GM12878 (cell line): Measurements from ENCODE around the gene OSBPL5. TPM values are rescaled to one million over a fixed set of nuclear protein-coding genes. Genes with fewer than 3 reads are reported as not detected.

Source experiments
- ATAC-seq: fragments of 200-7000 bp; cut with Tn5 transposase; 3 replicates; pipeline ENCODE4 v1.9.1; 2020; ENCODE audit warnings: mild to moderate bottlenecking, moderate library complexity
- BruUV-seq: library from RNA; stranded (reverse); fragments of 400-500 nt; replicated peaks from 2 replicates; lab custom pipeline; 2021; lab: Mats Ljungman, UMichigan
- CTCF ChIA-PET: fragments of 300-600 bp; sonication (Branson Sonifier 250); formaldehyde crosslinking; extraction: SDS; loops from one replicate; lab custom pipeline; 2021; ENCODE audit warnings: inconsistent platforms; lab: Yijun Ruan, JAX
- POLR2A ChIA-PET: fragments of 350-600 bp; formaldehyde crosslinking; extraction: SDS; loops from one replicate; lab custom pipeline; 2021; ENCODE audit warnings: inconsistent platforms; lab: Charles Lee
- RAD21 ChIA-PET: fragments of 300-600 bp; sonication (Branson Sonifier 250); formaldehyde crosslinking; loops from one replicate; lab custom pipeline; 2023; ENCODE audit warnings: antibody characterized with exemption; ENCODE audit not compliant: unreplicated experiment; lab: Charles Lee
- SMC1A ChIA-PET: fragments of 300-600 bp; sonication (Branson Sonifier 250); formaldehyde crosslinking; loops from one replicate; lab custom pipeline; 2023; ENCODE audit not compliant: unreplicated experiment, uncharacterized antibody; lab: Charles Lee
- DNase-seq: peaks from one replicate; pipeline ENCODE4 v3.0.0-alpha.2; 2011; ENCODE audit warnings: low read depth, low spot score
- FAIRE-seq: peaks from 3 replicates; lab custom pipeline; 2011; peaks lifted over from hg19 to GRCh38; lab: Jason Lieb, UNC
- H2AFZ ChIP-seq: 2 replicates; pipeline ENCODE4 v1.6.0; 2011; ENCODE audit warnings: low read depth, low read length, control low read depth; ENCODE audit not compliant: control insufficient read depth
- H3K27ac ChIP-seq: 2 replicates; pipeline ENCODE4 v1.5.1; 2011; ENCODE audit warnings: control low read depth; ENCODE audit not compliant: control insufficient read depth, insufficient read depth
- H3K27me3 ChIP-seq, 2 experiments: replicated peaks in 1 of 2; 2 replicates each; pipeline versions ENCODE4 v1.6.0 to v1.6.1; 2011; ENCODE audit warnings: low read length in 1 of 2; ENCODE audit not compliant: control insufficient read depth in 2 of 2, insufficient read depth in 2 of 2
- H3K36me3 ChIP-seq, 2 experiments: 2 replicates each; pipeline ENCODE4 v1.5.1; 2011; ENCODE audit warnings: low read length in 1 of 2; ENCODE audit not compliant: control insufficient read depth in 2 of 2, insufficient read depth in 2 of 2
- H3K4me1 ChIP-seq: 2 replicates; pipeline ENCODE4 v1.6.1; 2011; ENCODE audit warnings: mild to moderate bottlenecking, low read length, moderate library complexity, mixed read lengths; ENCODE audit not compliant: control insufficient read depth, insufficient read depth
- H3K4me2 ChIP-seq: 2 replicates; pipeline ENCODE4 v1.6.0; 2011; ENCODE audit warnings: control low read depth; ENCODE audit not compliant: control insufficient read depth, insufficient read depth
- H3K4me3 ChIP-seq: fragments of 200-600 bp; sonication (generic); 2 replicates; pipeline ENCODE4 v1.5.1; 2016
- H3K79me2 ChIP-seq: 2 replicates; pipeline ENCODE4 v1.6.0; 2011; ENCODE audit warnings: low read length; ENCODE audit not compliant: control insufficient read depth, insufficient read depth
- H3K9ac ChIP-seq: 2 replicates; pipeline ENCODE4 v1.8.0; 2011; ENCODE audit warnings: low read length, control low read depth, mixed read lengths; ENCODE audit not compliant: control insufficient read depth, insufficient read depth
- H3K9me3 ChIP-seq: replicated peaks from 3 replicates; pipeline ENCODE4 v1.5.1; 2011; ENCODE audit warnings: mild to moderate bottlenecking, low read length; ENCODE audit not compliant: control insufficient read depth, insufficient read depth
- H4K20me1 ChIP-seq: 2 replicates; pipeline ENCODE4 v1.6.0; 2011; ENCODE audit not compliant: control insufficient read depth, insufficient read depth
- CTCF ChIP-seq, 3 experiments: IDR thresholded peaks in 2 of 3; conservative IDR thresholded peaks in 1 of 3; 2 replicates each; pipeline ENCODE4 v1.5.1; 2011; ENCODE audit warnings: low read depth in 3 of 3, low read length in 3 of 3, mild to moderate bottlenecking in 3 of 3, control low read depth in 2 of 3, moderate library complexity in 2 of 3, inconsistent platforms in 1 of 3, mixed read lengths in 1 of 3; ENCODE audit not compliant: control insufficient read depth in 2 of 3, insufficient read depth in 1 of 3; ENCODE audit errors: extremely low read depth in 1 of 3
- EGR1 ChIP-seq, 2 experiments: IDR thresholded peaks; 1 replicate in 1 of 2; 2 replicates in 1 of 2; pipeline ENCODE4 v1.6.1; 2011 to 2012; ENCODE audit warnings: low read depth in 2 of 2, low read length in 2 of 2, borderline replicate concordance in 1 of 2, mild to moderate bottlenecking in 1 of 2, moderate library complexity in 1 of 2
- ELK1 ChIP-seq: IDR thresholded peaks from 2 replicates; pipeline ENCODE4 v1.6.1; 2012; ENCODE audit warnings: low read depth, low read length, improper control_type of control experiment
- PBX3 ChIP-seq: IDR thresholded peaks from 2 replicates; pipeline ENCODE4 v1.6.1; 2011; ENCODE audit warnings: mild to moderate bottlenecking, low read depth, low read length, moderate library complexity; ENCODE audit not compliant: insufficient replicate concordance
- TBL1XR1 ChIP-seq: IDR thresholded peaks from 2 replicates; pipeline ENCODE4 v1.6.1; 2012; ENCODE audit warnings: low read depth, low read length, improper control_type of control experiment
- USF2 ChIP-seq: IDR thresholded peaks from 2 replicates; pipeline ENCODE4 v1.6.1; 2011; ENCODE audit warnings: low read depth, low read length, improper control_type of control experiment, borderline replicate concordance
- ZBTB33 ChIP-seq: fragments of 450-650 bp; IDR thresholded peaks from 2 replicates; pipeline ENCODE4 v1.6.1; 2017; ENCODE audit warnings: mild to moderate bottlenecking
- ZBTB4 ChIP-seq: fragments of 450-650 bp; formaldehyde crosslinking; IDR thresholded peaks from 2 replicates; pipeline ENCODE4 v1.4.0; 2022; ENCODE audit warnings: mild to moderate bottlenecking, moderate library complexity
- ZNF207 ChIP-seq: fragments of 450-650 bp; IDR thresholded peaks from 2 replicates; pipeline ENCODE4 v1.6.1; 2014; ENCODE audit warnings: antibody characterized with exemption, mild to moderate bottlenecking, borderline replicate concordance
- WGBS: methylation state at CpG from one replicate; pipeline ENCODE4 v1.1.6; 2016; ENCODE audit warnings: low lambda C conversion rate; ENCODE audit not compliant: insufficient replicate concordance, insufficient coverage; ENCODE audit errors: missing lambda C conversion rate; 5-methylcytosine and 5-hydroxymethylcytosine counted together
- in situ Hi-C: fragments of 300-500 bp; cut with MboI; formaldehyde crosslinking; loops from 9 replicates; pipeline ENCODE4 v1.14.3; 2018; ENCODE audit warnings: mixed read lengths
- intact Hi-C: fragments of 100-400 bp; cut with micrococcal nuclease; formaldehyde crosslinking; loops from one replicate; pipeline ENCODE4 v1.14.2; 2022; ENCODE audit not compliant: unreplicated experiment
- polyA plus RNA-seq, 11 experiments: library from polyadenylated mRNA; depleted of rRNA in 4 of 11; unstranded in 6 of 11; stranded (reverse) in 5 of 11; fragments of >200 nt; fragmentation: Nextera tagmentation in 4 of 11; fragmentation: Illumina TruSeq in 1 of 11; extraction: Ambion mirVana in 4 of 11; extraction: Trizol in 1 of 11; gene quantifications; 1 replicate in 1 of 11; 2 replicates in 10 of 11; pipeline versions ENCODE4 v1.2.1 to v1.2.3, GENCODE V29; 2011 to 2016; ENCODE audit warnings: inconsistent platforms in 2 of 11, missing spikeins in 2 of 11, low read depth in 1 of 11
- total RNA-seq, 4 experiments: library from RNA; depleted of rRNA in 3 of 4; stranded (reverse); fragments of >200 nt in 3 of 4; fragmentation: Illumina TruSeq in 1 of 4; extraction: Trizol in 1 of 4; gene quantifications; 2 replicates each; pipeline versions ENCODE4 v1.2.1 to v1.2.3, GENCODE V29; 2013 to 2021

The OSBPL5 gene
- total and polyA plus RNA-seq, 10 of the 15 experiments (the other 5 are each of a cell fraction or from before 2014, with no cell fraction given), result not detected

- TF ChIP-seq CTCF (IDR thresholded peaks at IDR 0.05 in 2 of 3, conservative IDR thresholded peaks at IDR 0.05 in 1 of 3; ENCODE audit: control insufficient read depth in 2 of 3, extremely low read depth in 1 of 3, insufficient read depth in 1 of 3, low read depth in 3 of 3, low read length in 3 of 3) (no peak), TBL1XR1 (no peak), ELK1 (no peak), EGR1 (IDR thresholded peaks at IDR 0.05; ENCODE audit: borderline replicate concordance in 1 of 2, low read depth in 2 of 2, low read length in 2 of 2) (no peak)
Measured at GRCh38 chr11:3129181-3129590, 35.9 kb downstream of the OSBPL5 start (continued).

GRCh38 chr11:3128356-3129180 lies 36.5 kb downstream of the OSBPL5 start:
- no peaks in the 10 kb centered on the region for H3K4me1 ChIP-seq
- FAIRE-seq (no peak), DNase-seq (no peak), ATAC-seq (no peak)
- no peak overlapping the region for H2AFZ ChIP-seq
- no peak overlapping the region for H3K4me2 ChIP-seq
- H3K79me2 ChIP-seq, result no peaks in the 10 kb centered on the region
- CTCF ChIA-PET, result no interaction called here
- H3K9me3 ChIP-seq, result no peaks in the 10 kb centered on the region
- no peak overlapping the region for H3K9ac ChIP-seq
- WGBS, result 52% methylated on average over 19 of the region's 19 CpGs
- no peak overlapping the region for H3K27ac ChIP-seq
- H4K20me1 ChIP-seq, result no peaks in the 10 kb centered on the region
- RAD21 ChIA-PET, result no interaction called here
- H3K4me3 ChIP-seq, result no peak overlapping the region
- POLR2A ChIA-PET, result no interaction called here
- BruUV-seq, result no TSS peak
- no peaks in the 10 kb centered on the region for H3K27me3 ChIP-seq
- in situ Hi-C loops (no loop called here), intact Hi-C loops (no loop called here)
- SMC1A ChIA-PET, result no interaction called here
- no peaks in the 10 kb centered on the region for H3K36me3 ChIP-seq
- TF ChIP-seq USF2 (no peak), ZBTB33 (no peak), PBX3 (no peak), ZBTB4 (no peak), ZNF207 (no peak)
